LoVo (cell line): ENCODE measurements around the gene GGPS1.
"Not testable (repeated sequence)": the region's sequence is repeated elsewhere in the genome, so short reads cannot be mapped to it uniquely, and the experiment has no call there.

Source experiments
- DNase-seq: peaks from one replicate; pipeline ENCODE4 v3.0.0-alpha.2; 2016; ENCODE audit warnings: low spot score

Gene GGPS1

GRCh38 chr1:235339746-235340145 lies 11.4 kb downstream of the GGPS1 start:
- no peak for DNase-seq

GRCh38 chr1:235341334-235341733 lies 13.0 kb downstream of the GGPS1 start:
- DNase-seq = no peak

- DNase-seq = no peak
These were observed 13.7 kb downstream of the GGPS1 start for GRCh38 chr1:235342039-235342438.

GRCh38 chr1:235342471-235342870 lies 14.1 kb downstream of the GGPS1 start:
- no peak for DNase-seq

- no peak for DNase-seq
These were observed 15.4 kb downstream of the GGPS1 start for GRCh38 chr1:235343726-235344125.

GRCh38 chr1:235351441-235351840 lies 23.1 kb downstream of the GGPS1 start:
- no peak for DNase-seq

- no peak for DNase-seq
These were observed 23.5 kb downstream of the GGPS1 start for GRCh38 chr1:235351898-235352297.

GRCh38 chr1:235357485-235358373 lies 29.4 kb downstream of the GGPS1 start:
- DNase-seq = no peak

GRCh38 chr1:235358899-235359298 lies 30.5 kb downstream of the GGPS1 start:
- no peak for DNase-seq

- DNase-seq = not testable (repeated sequence)
These were observed 35.8 kb downstream of the GGPS1 start for GRCh38 chr1:235364189-235364588.

GRCh38 chr1:235366286-235366685 lies 37.9 kb downstream of the GGPS1 start:
- no peak for DNase-seq

- peak; percentile 97 for DNase-seq
These were observed 38.9 kb downstream of the GGPS1 start, which contains the start of gene TBCE for GRCh38 chr1:235367000-235367908. Gene TBCE, plus strand, starts transcription at chr1:235367427. Its CDS starts 12,623 bp downstream, at chr1:235380050.

GRCh38 chr1:235368428-235368827 lies 40.1 kb downstream of the GGPS1 start:
- no peak for DNase-seq

GRCh38 chr1:235369802-235370201 lies 41.4 kb downstream of the GGPS1 start:
- no peak for DNase-seq

- no peak for DNase-seq
These were observed 47.7 kb downstream of the GGPS1 start for GRCh38 chr1:235375919-235376605.

- DNase-seq = not testable (repeated sequence)
These were observed 49.9 kb downstream of the GGPS1 start for GRCh38 chr1:235378134-235378735.

GRCh38 chr1:235381955-235382739 lies 53.8 kb downstream of the GGPS1 start:
- DNase-seq = not testable (repeated sequence)

- DNase-seq = not testable (repeated sequence)
These were observed 57.3 kb downstream of the GGPS1 start for GRCh38 chr1:235385633-235386032.

- DNase-seq = no peak
These were observed 63.5 kb downstream of the GGPS1 start for GRCh38 chr1:235391874-235392273.
